Prostate gland (tissue), 2 donors: ENCODE measurements around the gene RAB2B.

ENCODE experiments used
- CTCF ChIP-seq, 4 experiments: fragments of 200-600 bp in 2 of 4; fragments of 450-650 bp in 2 of 4; sonication (generic) in 2 of 4; IDR thresholded peaks; 1 replicate in 3 of 4; 2 replicates in 1 of 4; pipeline ENCODE4 v1.5.1; 2016 to 2019; ENCODE audit warnings: antibody characterized with exemption in 4 of 4, mild to moderate bottlenecking in 2 of 4, moderate library complexity in 2 of 4
- POLR2A ChIP-seq: fragments of 450-650 bp; IDR thresholded peaks from one replicate; pipeline ENCODE4 v1.6.1; 2016; ENCODE audit warnings: antibody characterized with exemption, mild to moderate bottlenecking
- POLR2AphosphoS5 ChIP-seq: sonication (generic); formaldehyde crosslinking; IDR thresholded peaks from one replicate; pipeline ENCODE4 v1.6.1; 2017; ENCODE audit warnings: antibody characterized with exemption

DNA sequence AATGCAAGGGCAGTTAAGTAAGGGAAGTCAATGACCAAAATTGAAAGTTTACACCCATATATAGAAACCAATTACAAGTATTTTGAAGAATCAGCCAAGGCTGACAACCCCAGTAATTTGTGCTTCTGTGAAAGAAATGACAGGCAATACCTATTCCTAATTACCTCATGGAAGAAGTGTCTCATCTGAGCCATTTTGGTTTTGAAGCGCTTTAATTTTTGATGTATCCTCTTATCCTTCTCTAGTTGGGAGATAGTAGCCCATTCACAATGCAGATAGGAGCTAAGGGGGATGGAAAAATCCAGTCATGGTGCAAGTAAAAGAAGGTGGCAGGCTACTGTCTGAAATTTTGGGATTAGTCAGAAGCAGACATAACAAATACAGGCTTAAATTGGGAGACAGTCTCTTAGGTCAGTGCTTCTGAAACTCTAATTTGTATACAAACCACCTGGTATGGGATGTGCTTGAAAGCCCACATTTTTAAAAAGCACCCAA is 62.6 kb downstream of the RAB2B start:
- TF ChIP-seq POLR2AphosphoS5, result no peak
- no peak for TF ChIP-seq POLR2A
- no peak for TF ChIP-seq CTCF (IDR thresholded peaks at IDR 0.05)
